GM12892 (cell line): ENCODE results near the gene PLAAT3. TPM values are rescaled to one million over a fixed set of nuclear protein-coding genes. Genes with fewer than 3 reads are reported as not detected.
"Not testable (repeated sequence)": the region's sequence is repeated elsewhere in the genome, so short reads cannot be mapped to it uniquely, and the experiment has no call there.

Source experiments
- DNase-seq: peaks from one replicate; pipeline ENCODE4 v3.0.0; 2011; ENCODE audit not compliant: insufficient read length
- FAIRE-seq: peaks from 2 replicates; lab custom pipeline; 2011; peaks lifted over from hg19 to GRCh38; lab: Jason Lieb, UNC
- POLR2A ChIP-seq: IDR thresholded peaks from 2 replicates; pipeline ENCODE4 v1.6.1; 2011; ENCODE audit warnings: low read depth, low read length, control low read depth
- POLR2AphosphoS5 ChIP-seq: IDR thresholded peaks from 2 replicates; pipeline ENCODE4 v1.6.1; 2011; ENCODE audit warnings: low read depth, low read length, control low read depth
- TAF1 ChIP-seq: IDR thresholded peaks from 2 replicates; pipeline ENCODE4 v1.6.1; 2011; ENCODE audit warnings: low read depth, mild to moderate bottlenecking, control low read depth, low read length, borderline replicate concordance
- polyA plus RNA-seq: library from polyadenylated mRNA; unstranded; fragments of >200 nt; gene quantifications from one replicate; pipeline ENCODE4 v1.2.1, GENCODE V29; 2012; ENCODE audit warnings: missing spikeins, inconsistent platforms; ENCODE audit not compliant: missing spikeins

PLAAT3 gene
- 8.1 TPM for polyA plus RNA-seq

- DNase-seq (no peak), FAIRE-seq (peak; percentile 44)
- no peak for TF ChIP-seq TAF1
- no peak for TF ChIP-seq POLR2A
- TF ChIP-seq POLR2AphosphoS5, result no peak
These were observed at the start of gene PLAAT3 for GRCh38 chr11:63614136-63614671. PLAAT3 (minus strand) TSS chr11:63614433; CDS start chr11:63614014, 419 bp downstream.

GRCh38 chr11:63663809-63664208 lies 49.6 kb upstream of the PLAAT3 start:
- DNase-seq, result no peak

GRCh38 chr11:63660972-63661371 lies 46.7 kb upstream of the PLAAT3 start:
- TF ChIP-seq TAF1, result no peak
- FAIRE-seq (no peak), DNase-seq (no peak)

More at GRCh38 chr11:63663809-63664208, 49.6 kb upstream of the PLAAT3 start:
- no peak for TF ChIP-seq POLR2A
- no peak for FAIRE-seq

- no peak for FAIRE-seq
- no peak for DNase-seq
- TF ChIP-seq POLR2AphosphoS5 (no peak), TAF1 (no peak), POLR2A (no peak)
These were observed 38.4 kb upstream of the PLAAT3 start for GRCh38 chr11:63652671-63653070.

GRCh38 chr11:63643205-63643604 lies 29.0 kb upstream of the PLAAT3 start:
- no peak for DNase-seq
- no peak for FAIRE-seq
- TF ChIP-seq TAF1, result no peak
- no peak for TF ChIP-seq POLR2A
- no peak for TF ChIP-seq POLR2AphosphoS5

GRCh38 chr11:63641727-63642126 lies 27.5 kb upstream of the PLAAT3 start:
- DNase-seq (no peak), FAIRE-seq (no peak)
- TF ChIP-seq TAF1, result no peak

- no peak for FAIRE-seq
- DNase-seq, result no peak
- TF ChIP-seq TAF1, result no peak
- no peak for TF ChIP-seq POLR2A
- no peak for TF ChIP-seq POLR2AphosphoS5
These were observed 25.1 kb upstream of the PLAAT3 start for GRCh38 chr11:63639199-63639832.

- DNase-seq, FAIRE-seq: not testable (repeated sequence)
These were observed 24.2 kb upstream of the PLAAT3 start for GRCh38 chr11:63638436-63638835.

GRCh38 chr11:63635762-63636465 lies 21.7 kb upstream of the PLAAT3 start:
- TF ChIP-seq POLR2AphosphoS5 (no peak), POLR2A (no peak), TAF1 (no peak)
- DNase-seq (peak; percentile 36), FAIRE-seq (peak; percentile 63)

GRCh38 chr11:63629426-63629825 lies 15.2 kb upstream of the PLAAT3 start:
- TF ChIP-seq TAF1 (no peak), POLR2A (no peak), POLR2AphosphoS5 (no peak)
- FAIRE-seq, result no peak

GRCh38 chr11:63623513-63624140 lies 9.4 kb upstream of the PLAAT3 start:
- FAIRE-seq (no peak), DNase-seq (no peak)
- TF ChIP-seq TAF1, result no peak
- no peak for TF ChIP-seq POLR2AphosphoS5
- TF ChIP-seq POLR2A, result no peak

More at GRCh38 chr11:63629426-63629825, 15.2 kb upstream of the PLAAT3 start:
- DNase-seq, result no peak

- FAIRE-seq (no peak), DNase-seq (no peak)
- TF ChIP-seq POLR2AphosphoS5 (no peak), POLR2A (no peak), TAF1 (no peak)
These were observed 8.1 kb upstream of the PLAAT3 start for GRCh38 chr11:63622323-63622722.

GRCh38 chr11:63621071-63621470 lies 6.8 kb upstream of the PLAAT3 start:
- TF ChIP-seq POLR2AphosphoS5 (no peak), POLR2A (no peak), TAF1 (no peak)
- no peak for DNase-seq
- FAIRE-seq, result no peak
